DND-41 (cell line): Measurements from ENCODE around the gene DNLZ.

ENCODE experiments used
- EZH2 ChIP-seq: IDR thresholded peaks from 3 replicates; pipeline ENCODE4 v1.6.1; 2012; ENCODE audit warnings: borderline replicate concordance, low read depth, mild to moderate bottlenecking, moderate library complexity, low read length, inconsistent platforms; ENCODE audit not compliant: severe bottlenecking
- TF ChIP-seq, protein P1 (sequence below): IDR thresholded peaks from 2 replicates; pipeline ENCODE4 v1.5.1; 2012; ENCODE audit warnings: borderline replicate concordance, low read length, moderate library complexity, mild to moderate bottlenecking; ENCODE audit not compliant: poor library complexity, severe bottlenecking; ENCODE audit errors: extremely low read depth

DNA sequence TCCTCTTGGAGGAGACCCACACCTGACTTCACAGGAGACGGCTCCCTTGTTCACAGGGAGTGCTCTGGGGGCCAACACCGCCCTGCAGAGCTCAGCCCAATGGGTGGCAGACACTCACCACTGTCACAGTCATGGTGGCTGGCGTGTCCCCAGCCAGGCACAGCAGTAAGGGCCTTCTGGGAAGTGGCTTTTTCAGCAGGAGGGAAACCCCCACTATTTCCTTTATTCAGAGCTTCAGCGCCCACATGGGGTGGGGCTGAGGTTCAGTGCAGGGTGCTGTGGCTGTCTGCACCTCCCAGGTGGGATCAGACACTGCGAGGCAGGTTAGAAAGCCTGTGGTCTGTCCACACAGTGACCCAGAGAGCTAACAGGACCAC is 40.0 kb upstream of the DNLZ start:
- no peak for TF ChIP-seq EZH2
- TF ChIP-seq, protein P1, sequence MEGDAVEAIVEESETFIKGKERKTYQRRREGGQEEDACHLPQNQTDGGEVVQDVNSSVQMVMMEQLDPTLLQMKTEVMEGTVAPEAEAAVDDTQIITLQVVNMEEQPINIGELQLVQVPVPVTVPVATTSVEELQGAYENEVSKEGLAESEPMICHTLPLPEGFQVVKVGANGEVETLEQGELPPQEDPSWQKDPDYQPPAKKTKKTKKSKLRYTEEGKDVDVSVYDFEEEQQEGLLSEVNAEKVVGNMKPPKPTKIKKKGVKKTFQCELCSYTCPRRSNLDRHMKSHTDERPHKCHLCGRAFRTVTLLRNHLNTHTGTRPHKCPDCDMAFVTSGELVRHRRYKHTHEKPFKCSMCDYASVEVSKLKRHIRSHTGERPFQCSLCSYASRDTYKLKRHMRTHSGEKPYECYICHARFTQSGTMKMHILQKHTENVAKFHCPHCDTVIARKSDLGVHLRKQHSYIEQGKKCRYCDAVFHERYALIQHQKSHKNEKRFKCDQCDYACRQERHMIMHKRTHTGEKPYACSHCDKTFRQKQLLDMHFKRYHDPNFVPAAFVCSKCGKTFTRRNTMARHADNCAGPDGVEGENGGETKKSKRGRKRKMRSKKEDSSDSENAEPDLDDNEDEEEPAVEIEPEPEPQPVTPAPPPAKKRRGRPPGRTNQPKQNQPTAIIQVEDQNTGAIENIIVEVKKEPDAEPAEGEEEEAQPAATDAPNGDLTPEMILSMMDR: no peak
